ENCODE data around the gene WRNIP1. TPM values are rescaled to one million over a fixed set of nuclear protein-coding genes. Genes with fewer than 3 reads are reported as not detected.

WRNIP1 gene
- total RNA-seq, 2 donors from 2014 or later = 40.9 to 47.1 TPM

DNA sequence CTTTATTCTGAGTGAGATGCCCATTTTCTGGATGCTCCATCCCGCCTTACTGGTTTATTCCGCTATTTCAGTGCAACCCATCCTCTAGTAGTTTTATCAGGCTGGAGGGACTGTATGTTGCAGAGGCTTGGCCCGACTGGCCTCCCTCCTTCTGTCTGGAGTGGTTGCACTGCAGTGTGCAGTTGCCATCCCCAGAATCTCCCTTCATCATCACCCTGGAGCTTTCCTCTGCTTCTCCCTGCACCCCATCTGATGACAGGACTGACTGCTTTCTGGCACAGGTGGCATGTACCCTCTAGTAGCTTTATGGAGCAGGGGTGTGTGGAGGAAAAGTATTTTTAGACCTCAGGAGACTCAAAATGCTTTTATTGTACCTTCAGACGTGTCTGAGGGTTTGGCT lies 21.1 kb downstream of the WRNIP1 start:
- no peak for DNase-seq
- Mint-ChIP-seq H3K27me3 (ENCODE audit: low read depth) (no peaks in the 10 kb centered on the region), H3K27ac (peak overlapping the region; percentile 21), H3K9me3 (no peaks in the 10 kb centered on the region), H3K4me3 (no peak overlapping the region), H3K36me3 (ENCODE audit: insufficient read depth in 2 of 2) (peaks cover 2 to 10% of the 10 kb centered on the region in 2 donors), H3K4me1 (ENCODE audit: low read depth) (peaks cover 14% of the 10 kb centered on the region)
- no peak for ATAC-seq (replicated peaks in 1 of 2)

DNA sequence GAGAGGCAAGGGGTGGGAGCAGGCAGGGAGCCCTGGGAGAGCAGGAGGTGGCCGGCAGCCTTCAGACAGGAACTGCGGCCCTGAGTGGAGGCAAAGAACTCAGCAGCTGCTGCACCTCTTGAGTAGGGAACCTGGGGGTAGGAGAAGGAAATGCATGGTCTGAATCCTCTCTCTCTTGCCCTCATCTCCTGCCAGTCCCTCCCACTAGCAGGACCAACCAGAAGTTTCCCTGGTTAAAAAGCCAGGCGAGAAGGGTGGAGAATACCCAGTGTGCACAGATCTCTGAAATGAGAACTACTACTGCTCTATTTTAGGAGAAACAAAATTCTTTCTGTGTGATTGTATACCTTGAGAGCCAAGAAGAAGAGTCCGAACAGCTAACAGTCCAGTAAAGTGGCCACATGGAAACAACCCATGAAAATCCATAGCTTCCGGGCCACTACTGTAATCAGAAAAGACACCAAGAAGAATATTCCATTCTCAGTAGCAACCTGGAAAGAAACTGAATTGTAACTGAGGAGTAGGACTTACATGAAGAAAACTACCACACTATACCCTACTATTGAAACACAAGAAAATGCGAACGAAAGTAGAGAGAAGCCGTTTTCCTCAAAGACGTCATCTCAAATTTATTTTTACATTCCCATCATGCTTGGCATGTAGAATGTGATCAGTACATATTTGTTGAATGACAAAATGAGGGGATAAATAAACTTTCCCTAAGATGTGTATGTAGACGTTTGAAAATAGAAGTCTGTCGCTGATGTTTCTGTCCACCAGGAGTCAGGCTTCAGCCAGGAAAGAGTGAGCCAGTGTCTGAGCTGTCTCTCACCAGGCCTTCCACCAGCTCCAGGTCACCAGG lies 25.6 kb downstream of the WRNIP1 start:
- peak; percentile 71 for DNase-seq
- Mint-ChIP-seq H3K27me3 (ENCODE audit: low read depth) (no peaks in the 10 kb centered on the region), H3K9me3 (peaks cover 0 to 3% of the 10 kb centered on the region in 2 donors), H3K4me1 (ENCODE audit: low read depth) (peaks cover 54% of the 10 kb centered on the region), H3K27ac (peak overlapping the region; percentile 91), H3K36me3 (ENCODE audit: insufficient read depth in 2 of 2) (peaks cover 2 to 3% of the 10 kb centered on the region in 2 donors), H3K4me3 (peak overlapping the region; percentile 37 to 73)
- peak; percentile 62 to 67 for ATAC-seq (replicated peaks in 1 of 2)

DNA sequence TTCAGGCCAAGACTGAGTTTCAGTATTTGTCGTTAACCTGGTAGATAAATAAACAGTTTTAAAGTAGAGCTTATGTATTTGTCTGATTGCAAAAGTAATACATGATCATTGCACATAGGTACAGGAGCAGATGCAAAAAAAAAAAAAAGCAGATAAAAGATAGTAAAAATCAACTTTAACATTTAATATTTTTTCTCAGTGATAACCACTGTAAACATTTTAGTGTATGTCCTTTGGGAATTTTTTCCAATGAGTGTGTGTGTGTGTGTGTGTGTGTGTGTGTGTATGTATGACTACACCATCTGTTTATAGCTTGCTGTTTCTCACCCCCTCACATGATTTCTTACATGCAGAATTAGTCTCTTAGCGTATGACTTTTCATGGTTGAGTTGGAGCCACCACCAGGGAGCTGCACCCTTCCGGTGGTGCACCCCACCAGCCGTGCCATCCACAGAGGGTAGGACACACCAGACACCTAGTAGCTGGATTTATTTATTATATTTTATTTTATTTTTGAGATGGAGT lies 26.3 kb downstream of the WRNIP1 start:
- ATAC-seq (replicated peaks in 1 of 2) (no peak), DNase-seq (no peak)
- peak overlapping the region; percentile 37 to 73 for H3K4me3 Mint-ChIP-seq
- H3K36me3 Mint-ChIP-seq (ENCODE audit: insufficient read depth in 2 of 2) = peaks cover 2 to 3% of the 10 kb centered on the region in 2 donors
- H3K4me1 Mint-ChIP-seq (ENCODE audit: low read depth) = peaks cover 56% of the 10 kb centered on the region
- peaks cover 0 to 3% of the 10 kb centered on the region in 2 donors for H3K9me3 Mint-ChIP-seq
- H3K27me3 Mint-ChIP-seq (ENCODE audit: low read depth) = no peaks in the 10 kb centered on the region
- H3K27ac Mint-ChIP-seq = peak overlapping the region; percentile 91

DNA sequence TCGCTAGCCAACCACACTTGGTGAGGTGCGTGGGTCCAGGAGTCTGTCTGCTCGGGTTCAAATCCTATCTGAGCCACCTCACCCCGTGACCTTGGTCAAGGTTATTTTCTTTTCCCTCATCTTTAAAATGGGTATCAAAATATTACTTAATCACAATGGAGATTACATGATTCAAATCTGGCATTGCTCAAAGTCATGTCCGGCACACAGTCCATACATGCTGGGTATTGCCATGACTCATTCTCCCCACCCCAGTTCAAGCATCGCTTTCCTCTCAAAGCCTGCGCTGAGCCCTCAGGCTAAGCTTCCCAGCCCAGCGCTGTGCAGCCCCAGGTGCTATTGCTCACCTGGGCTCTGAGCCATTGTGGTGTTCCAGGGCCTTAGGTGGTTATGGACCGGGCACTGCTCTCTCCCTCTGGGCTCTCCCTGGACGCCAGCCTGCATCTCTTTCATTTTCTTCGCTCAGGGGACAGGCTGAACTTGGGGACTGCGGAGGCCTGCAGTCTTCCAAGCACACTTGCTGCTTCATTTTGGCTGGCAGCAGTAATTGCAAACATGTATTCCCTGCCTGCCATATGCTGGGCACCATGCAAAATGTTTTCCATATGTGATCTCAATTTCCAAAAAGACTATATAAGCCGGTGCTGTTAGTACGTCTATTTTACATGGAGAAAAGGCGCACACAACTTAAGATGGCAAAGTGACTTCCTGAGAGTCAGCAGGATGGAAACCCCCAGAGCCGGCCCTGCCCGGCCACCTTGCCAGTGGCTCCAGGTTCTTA lies 27.3 kb downstream of the WRNIP1 start:
- Mint-ChIP-seq H3K27ac (peak overlapping the region; percentile 83), H3K36me3 (ENCODE audit: insufficient read depth in 2 of 2) (no peaks in the 10 kb centered on the region), H3K27me3 (ENCODE audit: low read depth) (no peaks in the 10 kb centered on the region), H3K4me1 (ENCODE audit: low read depth) (peaks cover 67% of the 10 kb centered on the region), H3K9me3 (peaks cover 0 to 3% of the 10 kb centered on the region in 2 donors), H3K4me3 (peak overlapping the region; percentile 72 to 79)
- ATAC-seq (replicated peaks in 1 of 2) (no peak), DNase-seq (no peak)

DNA sequence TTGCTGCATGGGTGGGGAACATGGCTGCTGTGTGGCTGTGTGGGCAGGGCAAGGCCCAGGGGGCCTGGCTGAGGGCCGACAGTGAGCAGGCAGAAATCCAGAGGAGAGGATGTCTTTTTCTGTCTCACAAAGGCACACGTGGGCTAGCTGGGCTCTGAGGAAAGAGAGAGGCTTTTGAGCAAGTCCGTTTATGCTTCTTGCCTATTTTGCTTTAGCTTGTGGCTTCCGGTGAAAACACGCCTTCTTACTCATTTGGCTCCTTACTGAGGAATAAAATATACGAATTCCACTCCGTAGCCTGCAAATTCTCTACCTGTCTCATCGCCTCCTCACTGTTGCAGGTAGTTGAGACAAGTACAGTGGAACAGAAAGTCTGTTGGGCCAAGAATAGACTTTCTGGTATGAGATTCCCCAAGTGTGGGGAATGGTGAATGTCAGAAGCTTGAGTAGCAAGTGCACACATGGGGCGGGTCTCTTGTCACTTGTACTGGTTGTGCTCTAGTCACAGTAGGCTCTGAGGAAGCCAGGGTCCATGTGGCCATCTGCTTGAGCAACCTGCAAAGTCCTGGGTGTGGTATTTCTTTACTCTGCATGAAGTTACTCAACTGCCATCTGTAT lies 28.4 kb downstream of the WRNIP1 start:
- H3K36me3 Mint-ChIP-seq (ENCODE audit: insufficient read depth in 2 of 2) = no peaks in the 10 kb centered on the region
- peaks cover 75% of the 10 kb centered on the region for H3K4me1 Mint-ChIP-seq (ENCODE audit: low read depth)
- H3K4me3 Mint-ChIP-seq = peak overlapping the region; percentile 72 to 79
- ATAC-seq (replicated peaks in 1 of 2) = peak; percentile 66 to 73
- no peaks in the 10 kb centered on the region for H3K27me3 Mint-ChIP-seq (ENCODE audit: low read depth)
- peak; percentile 39 to 50 for DNase-seq
- peak overlapping the region; percentile 83 for H3K27ac Mint-ChIP-seq
- H3K9me3 Mint-ChIP-seq = peaks cover 0 to 3% of the 10 kb centered on the region in 2 donors

DNA sequence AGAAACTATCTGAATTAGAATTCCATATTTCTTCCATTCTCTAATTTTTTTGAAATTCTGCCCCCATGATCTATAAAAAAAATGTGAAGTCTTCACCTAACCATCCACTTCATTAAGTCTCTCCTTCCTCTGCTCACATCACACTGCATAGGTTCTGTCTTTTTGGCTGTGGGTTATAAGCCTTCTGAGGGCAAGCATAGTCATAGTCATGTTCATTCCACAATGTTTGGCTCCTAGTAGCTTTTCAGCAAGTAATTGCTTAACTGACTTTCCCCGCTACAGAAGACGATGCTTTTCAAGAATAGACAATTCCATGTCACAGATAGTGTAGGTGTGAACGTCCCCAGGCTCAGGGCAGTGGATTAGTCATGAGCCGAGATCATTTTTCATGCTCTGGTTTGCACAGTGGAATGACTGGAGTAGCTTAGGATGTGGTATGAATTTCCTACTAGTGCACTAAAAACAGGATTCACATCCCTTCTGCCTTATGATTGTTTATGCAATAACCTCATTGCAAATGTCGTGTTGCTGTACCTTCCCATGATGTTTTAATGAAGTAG lies 29.1 kb downstream of the WRNIP1 start:
- DNase-seq (no peak), ATAC-seq (replicated peaks in 1 of 2) (no peak)
- Mint-ChIP-seq H3K4me3 (peak overlapping the region in 1 of 2 donors; percentile 79), H3K27ac (peak overlapping the region; percentile 3), H3K9me3 (peaks cover 0 to 3% of the 10 kb centered on the region in 2 donors), H3K4me1 (ENCODE audit: low read depth) (peaks cover 74% of the 10 kb centered on the region), H3K27me3 (ENCODE audit: low read depth) (no peaks in the 10 kb centered on the region), H3K36me3 (ENCODE audit: insufficient read depth in 2 of 2) (no peaks in the 10 kb centered on the region)

DNA sequence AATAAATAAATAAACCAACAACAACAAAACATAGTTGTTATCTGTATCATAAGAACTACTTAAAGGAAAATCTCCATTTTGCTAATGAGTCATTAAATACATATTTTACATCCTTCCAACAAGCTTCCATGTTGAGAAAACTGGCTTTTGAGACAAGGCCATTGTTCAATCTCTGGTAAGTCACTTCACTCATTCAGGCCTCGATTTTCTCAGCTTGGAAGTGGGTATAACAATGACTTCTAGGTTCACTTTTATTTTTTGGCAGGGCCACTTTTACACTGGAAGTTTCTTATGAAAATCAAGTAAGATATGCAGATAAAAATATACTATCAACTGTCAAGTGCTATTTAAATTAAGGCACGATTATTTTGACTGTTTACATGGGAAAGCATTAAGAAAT lies 30.0 kb downstream of the WRNIP1 start:
- ATAC-seq (replicated peaks in 1 of 2) = no peak
- Mint-ChIP-seq H3K27ac (no peak overlapping the region), H3K4me1 (ENCODE audit: low read depth) (peaks cover 80% of the 10 kb centered on the region), H3K36me3 (ENCODE audit: insufficient read depth in 2 of 2) (no peaks in the 10 kb centered on the region), H3K4me3 (no peak overlapping the region), H3K9me3 (peaks cover 0 to 3% of the 10 kb centered on the region in 2 donors), H3K27me3 (ENCODE audit: low read depth) (no peaks in the 10 kb centered on the region)
- no peak for DNase-seq

DNA sequence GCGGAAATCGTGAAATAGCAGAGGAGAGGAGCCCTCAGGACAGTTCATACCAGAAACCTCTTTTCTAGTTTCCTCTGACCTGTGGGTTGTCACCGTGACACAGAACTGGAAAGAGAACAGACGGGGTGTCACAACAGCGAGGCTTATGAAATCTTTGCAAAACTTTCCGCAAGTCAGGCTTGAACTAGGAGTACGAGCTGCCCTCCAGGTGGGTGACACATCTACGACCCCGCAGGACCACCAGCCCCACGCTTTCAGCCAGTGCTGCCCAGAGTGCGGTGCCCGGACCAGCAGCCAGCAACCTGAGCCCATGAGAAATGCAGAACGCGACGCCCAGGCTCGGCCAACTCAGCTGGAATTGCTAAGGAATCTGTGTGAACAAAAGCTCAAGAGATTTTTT lies 30.8 kb downstream of the WRNIP1 start:
- H3K27me3 Mint-ChIP-seq (ENCODE audit: low read depth) = no peaks in the 10 kb centered on the region
- H3K9me3 Mint-ChIP-seq = peaks cover 0 to 3% of the 10 kb centered on the region in 2 donors
- H3K27ac Mint-ChIP-seq = peak overlapping the region; percentile 27
- peak overlapping the region in 1 of 2 donors; percentile 44 for H3K4me3 Mint-ChIP-seq
- DNase-seq = peak; percentile 16 to 27
- peaks cover 79% of the 10 kb centered on the region for H3K4me1 Mint-ChIP-seq (ENCODE audit: low read depth)
- H3K36me3 Mint-ChIP-seq (ENCODE audit: insufficient read depth in 2 of 2) = no peaks in the 10 kb centered on the region
- ATAC-seq (replicated peaks in 1 of 2) = peak; percentile 18 to 25

DNA sequence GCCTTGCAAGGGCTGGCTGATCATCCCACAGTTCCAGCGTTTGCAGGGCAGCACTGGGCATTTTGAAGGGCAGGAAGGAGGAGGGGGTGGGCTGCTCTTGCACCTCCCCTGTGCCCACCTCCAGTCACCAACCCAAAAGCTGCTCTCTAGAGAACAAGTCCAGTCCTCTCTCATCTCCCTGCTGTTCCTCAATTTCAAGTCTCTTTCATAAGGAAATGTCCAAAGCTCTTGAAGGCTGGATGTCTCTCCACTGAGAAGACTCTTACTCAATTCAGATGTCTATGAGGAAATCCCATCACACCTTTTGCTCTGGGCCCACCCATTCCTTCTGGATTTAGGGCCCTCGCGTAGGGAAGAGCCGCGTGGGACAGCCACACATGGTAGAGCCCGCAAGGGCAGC lies 31.7 kb downstream of the WRNIP1 start:
- Mint-ChIP-seq H3K36me3 (ENCODE audit: insufficient read depth in 2 of 2) (peaks cover 0 to 2% of the 10 kb centered on the region in 2 donors), H3K4me3 (peak overlapping the region in 1 of 2 donors; percentile 27), H3K4me1 (ENCODE audit: low read depth) (peaks cover 69% of the 10 kb centered on the region), H3K27me3 (ENCODE audit: low read depth) (no peaks in the 10 kb centered on the region), H3K27ac (no peak overlapping the region), H3K9me3 (peaks cover 0 to 3% of the 10 kb centered on the region in 2 donors)
- DNase-seq (no peak), ATAC-seq (replicated peaks in 1 of 2) (no peak)

DNA sequence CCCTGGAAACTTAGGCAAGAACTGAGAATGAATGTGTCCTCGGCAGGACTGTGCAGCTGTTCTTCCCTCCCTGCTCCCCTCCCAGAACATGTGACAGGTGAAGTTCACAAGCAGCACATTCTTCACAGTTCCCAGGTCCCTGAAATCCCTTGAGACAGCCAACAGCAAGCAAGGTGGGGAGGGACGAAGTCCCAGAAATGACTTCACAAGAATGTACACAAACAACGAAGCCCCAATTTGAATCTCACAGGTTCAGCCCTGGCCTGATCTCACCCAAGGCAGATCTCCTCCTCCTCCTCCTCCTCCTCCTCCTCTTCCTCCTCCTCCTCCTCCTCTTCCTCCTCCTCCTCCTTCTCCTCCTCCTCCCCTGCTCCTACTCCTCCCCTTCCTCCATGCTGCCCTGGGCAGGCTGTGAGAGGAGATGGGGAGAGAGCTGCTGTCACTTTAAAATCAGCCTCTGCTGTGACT lies 32.4 kb downstream of the WRNIP1 start:
- H3K4me3 Mint-ChIP-seq = no peak overlapping the region
- H3K27me3 Mint-ChIP-seq (ENCODE audit: low read depth) = no peaks in the 10 kb centered on the region
- peaks cover 0 to 2% of the 10 kb centered on the region in 2 donors for H3K36me3 Mint-ChIP-seq (ENCODE audit: insufficient read depth in 2 of 2)
- no peak overlapping the region for H3K27ac Mint-ChIP-seq
- H3K9me3 Mint-ChIP-seq = peaks cover 0 to 3% of the 10 kb centered on the region in 2 donors
- ATAC-seq (replicated peaks in 1 of 2) = no peak
- peaks cover 62% of the 10 kb centered on the region for H3K4me1 Mint-ChIP-seq (ENCODE audit: low read depth)
- no peak for DNase-seq

DNA sequence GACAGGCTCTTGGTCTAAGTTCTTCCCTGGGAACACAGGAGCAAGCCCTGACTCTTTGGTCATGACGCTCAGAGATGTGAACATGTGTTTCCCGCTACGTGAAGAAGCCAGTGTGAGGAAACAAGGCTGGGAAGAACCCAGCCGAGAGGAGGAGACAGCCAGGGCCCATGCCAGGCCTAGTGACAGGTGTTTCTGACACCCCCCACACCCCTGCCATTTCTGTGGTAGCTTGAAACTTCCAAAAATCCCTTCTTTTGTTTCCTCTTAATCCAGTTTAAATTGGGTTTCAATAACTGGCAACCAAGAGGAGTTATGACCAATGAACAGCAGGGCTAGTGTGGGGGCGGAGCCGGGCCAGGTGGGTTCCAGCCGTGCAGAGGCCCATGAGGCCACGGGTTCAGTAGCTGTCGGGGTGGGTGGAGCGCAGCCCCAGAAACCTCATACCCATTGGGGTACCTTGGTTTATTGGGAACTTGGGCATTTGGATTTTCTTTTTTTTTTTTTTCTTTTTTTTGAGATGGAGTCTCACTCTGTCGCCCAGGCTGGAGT lies 33.5 kb downstream of the WRNIP1 start:
- Mint-ChIP-seq H3K4me3 (no peak overlapping the region), H3K27ac (no peak overlapping the region), H3K4me1 (ENCODE audit: low read depth) (peaks cover 52% of the 10 kb centered on the region), H3K36me3 (ENCODE audit: insufficient read depth in 2 of 2) (peaks cover 0 to 2% of the 10 kb centered on the region in 2 donors), H3K9me3 (peaks cover 0 to 3% of the 10 kb centered on the region in 2 donors), H3K27me3 (ENCODE audit: low read depth) (no peaks in the 10 kb centered on the region)
- ATAC-seq (replicated peaks in 1 of 2) (no peak), DNase-seq (no peak)

DNA sequence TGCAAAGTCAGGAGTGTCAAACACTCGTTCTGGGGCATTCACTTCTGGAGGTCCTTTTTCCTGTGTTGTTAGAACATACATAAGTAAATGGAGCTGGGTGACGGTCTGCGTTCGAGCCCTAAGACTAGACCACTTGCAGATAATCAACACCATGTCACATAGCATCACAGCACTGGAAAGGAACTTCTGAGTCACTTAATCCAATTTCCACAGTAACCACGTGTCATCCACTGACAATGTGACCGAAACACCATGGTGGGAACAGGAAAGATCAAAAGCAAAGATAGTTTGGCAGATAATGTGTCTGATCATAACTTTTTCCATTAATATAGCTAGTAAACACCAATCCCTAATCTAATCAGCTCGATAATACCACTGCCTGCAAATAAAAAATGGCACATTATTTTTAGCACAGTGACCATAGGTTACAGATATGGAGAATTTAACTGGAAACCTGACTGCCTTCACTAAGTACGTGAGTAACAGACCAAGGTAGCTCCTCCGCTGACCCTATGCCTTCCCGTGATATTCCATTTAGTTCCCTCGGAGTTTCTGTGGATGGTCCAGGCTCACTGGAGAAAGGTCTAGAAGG lies 34.8 kb downstream of the WRNIP1 start:
- peaks cover 0 to 2% of the 10 kb centered on the region in 2 donors for H3K36me3 Mint-ChIP-seq (ENCODE audit: insufficient read depth in 2 of 2)
- peak overlapping the region in 1 of 2 donors; percentile 9 for H3K4me3 Mint-ChIP-seq
- H3K9me3 Mint-ChIP-seq = no peaks in the 10 kb centered on the region
- H3K27me3 Mint-ChIP-seq (ENCODE audit: low read depth) = no peaks in the 10 kb centered on the region
- H3K27ac Mint-ChIP-seq = peak overlapping the region; percentile 35
- no peak for DNase-seq
- peak; percentile 67 to 72 for ATAC-seq (replicated peaks in 1 of 2)
- peaks cover 44% of the 10 kb centered on the region for H3K4me1 Mint-ChIP-seq (ENCODE audit: low read depth)

Measured in activated T-cell treated with anti-CD3 and anti-CD28 coated beads, Interleukin-2, amount 50 U/mL, for 72 hours (primary cell).